ENCODE results near the gene HIVEP3. TPM values are rescaled to one million over a fixed set of nuclear protein-coding genes. Genes with fewer than 3 reads are reported as not detected.

Gene HIVEP3
- total and polyA plus RNA-seq, 4 donors, result 7.0 to 14.7 (median 8.8) TPM

DNA sequence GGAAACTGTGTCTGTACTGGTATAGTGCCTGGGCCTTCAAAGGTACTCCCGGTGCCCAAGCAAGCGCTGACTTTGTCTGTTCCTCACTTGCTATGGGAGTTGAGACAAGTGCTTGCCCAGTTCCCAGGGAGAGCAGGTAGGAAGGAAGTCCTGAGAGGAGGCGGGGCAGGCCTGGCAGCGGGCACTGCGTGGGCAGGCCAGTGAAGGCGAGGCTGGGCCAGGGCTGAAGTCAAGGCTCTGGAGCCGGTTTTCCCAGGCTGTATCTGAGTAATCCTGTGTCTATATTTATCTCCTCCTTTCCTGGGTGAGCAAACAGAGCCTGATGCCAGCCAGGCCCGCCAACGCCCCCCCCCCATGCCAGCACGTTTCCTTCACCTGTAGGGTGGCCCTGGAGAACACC is 418.3 kb downstream of the HIVEP3 start:
- Histone ChIP-seq H3K9ac (ENCODE audit: insufficient read depth in 1 of 2, low read length in 2 of 2) (no peak overlapping the region), H3K27ac (ENCODE audit: low read depth in 1 of 2, low read length in 1 of 2) (peak overlapping the region; percentile 17 to 91), H3K4me3 (no peak overlapping the region), H3K9me3 (ENCODE audit: control insufficient read depth in 4 of 4, insufficient read depth in 3 of 4, low read length in 3 of 4) (no peaks in the 10 kb centered on the region), H3K27me3 (ENCODE audit: control insufficient read depth in 3 of 3, insufficient read depth in 3 of 3, low read length in 2 of 3) (no peaks in the 10 kb centered on the region), H3K4me1 (ENCODE audit: control insufficient read depth in 5 of 5, insufficient read depth in 5 of 5, low read length in 5 of 5) (peaks cover 0 to 48% (median 13%) of the 10 kb centered on the region in 5 donors), H3K36me3 (ENCODE audit: control insufficient read depth in 4 of 4, insufficient read depth in 4 of 4, low read length in 4 of 4) (no peaks in the 10 kb centered on the region)
- 73 to 80% methylated on average over 10 of the region's 10 CpGs for WGBS, 2 donors
- DNase-seq (peak in 1 of 3 donors; percentile 49), ATAC-seq (ENCODE audit: insufficient read depth, low FRiP score) (peak; percentile 68)
- TF ChIP-seq, protein P1, sequence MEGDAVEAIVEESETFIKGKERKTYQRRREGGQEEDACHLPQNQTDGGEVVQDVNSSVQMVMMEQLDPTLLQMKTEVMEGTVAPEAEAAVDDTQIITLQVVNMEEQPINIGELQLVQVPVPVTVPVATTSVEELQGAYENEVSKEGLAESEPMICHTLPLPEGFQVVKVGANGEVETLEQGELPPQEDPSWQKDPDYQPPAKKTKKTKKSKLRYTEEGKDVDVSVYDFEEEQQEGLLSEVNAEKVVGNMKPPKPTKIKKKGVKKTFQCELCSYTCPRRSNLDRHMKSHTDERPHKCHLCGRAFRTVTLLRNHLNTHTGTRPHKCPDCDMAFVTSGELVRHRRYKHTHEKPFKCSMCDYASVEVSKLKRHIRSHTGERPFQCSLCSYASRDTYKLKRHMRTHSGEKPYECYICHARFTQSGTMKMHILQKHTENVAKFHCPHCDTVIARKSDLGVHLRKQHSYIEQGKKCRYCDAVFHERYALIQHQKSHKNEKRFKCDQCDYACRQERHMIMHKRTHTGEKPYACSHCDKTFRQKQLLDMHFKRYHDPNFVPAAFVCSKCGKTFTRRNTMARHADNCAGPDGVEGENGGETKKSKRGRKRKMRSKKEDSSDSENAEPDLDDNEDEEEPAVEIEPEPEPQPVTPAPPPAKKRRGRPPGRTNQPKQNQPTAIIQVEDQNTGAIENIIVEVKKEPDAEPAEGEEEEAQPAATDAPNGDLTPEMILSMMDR (IDR thresholded peaks at IDR 0.05; ENCODE audit: control extremely low read depth, extremely low read depth), result no peak

GRCh38 chr1:41499591-41499990 is 419.1 kb downstream of the HIVEP3 start:
- 70 to 80% methylated on average over 2 of the region's 2 CpGs for WGBS, 2 donors
- Histone ChIP-seq H3K27ac (ENCODE audit: low read depth in 1 of 2, low read length in 1 of 2) (peak overlapping the region; percentile 55 to 82), H3K36me3 (ENCODE audit: control insufficient read depth in 4 of 4, insufficient read depth in 4 of 4, low read length in 4 of 4) (no peaks in the 10 kb centered on the region), H3K4me3 (no peak overlapping the region), H3K27me3 (ENCODE audit: control insufficient read depth in 3 of 3, insufficient read depth in 3 of 3, low read length in 2 of 3) (no peaks in the 10 kb centered on the region), H3K9me3 (ENCODE audit: control insufficient read depth in 4 of 4, insufficient read depth in 3 of 4, low read length in 3 of 4) (no peaks in the 10 kb centered on the region), H3K4me1 (ENCODE audit: control insufficient read depth in 5 of 5, insufficient read depth in 5 of 5, low read length in 5 of 5) (peaks cover 0 to 53% (median 13%) of the 10 kb centered on the region in 5 donors), H3K9ac (ENCODE audit: insufficient read depth in 1 of 2, low read length in 2 of 2) (no peak overlapping the region)
- DNase-seq (no peak), ATAC-seq (ENCODE audit: insufficient read depth, low FRiP score) (no peak)
- TF ChIP-seq, protein P1 (IDR thresholded peaks at IDR 0.05; ENCODE audit: control extremely low read depth, extremely low read depth), result no peak

DNA sequence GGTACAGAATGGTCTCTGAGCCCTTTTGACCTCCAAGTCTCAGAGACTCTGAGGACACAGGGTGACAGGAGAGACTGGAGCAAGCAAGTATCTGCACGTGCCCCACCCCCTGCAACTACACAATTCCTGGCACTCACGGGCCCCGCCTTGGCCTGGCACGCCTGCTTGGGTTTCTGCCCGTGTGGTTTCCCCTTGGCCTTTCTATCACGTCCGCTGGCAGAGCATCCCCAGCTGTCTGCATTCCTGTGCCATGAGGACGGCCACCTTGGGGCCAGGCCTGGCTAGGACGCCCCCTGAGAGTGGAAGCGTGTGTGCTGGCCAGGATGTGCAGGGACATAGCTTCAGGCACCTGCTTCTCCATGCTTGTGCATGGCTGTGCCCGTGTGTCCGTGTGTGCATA is 419.9 kb downstream of the HIVEP3 start:
- H3K4me3 ChIP-seq, result no peak overlapping the region
- H3K9ac ChIP-seq (ENCODE audit: insufficient read depth in 1 of 2, low read length in 2 of 2), result no peak overlapping the region
- no peak for DNase-seq
- peak overlapping the region; percentile 73 to 82 for H3K27ac ChIP-seq (ENCODE audit: low read depth in 1 of 2, low read length in 1 of 2)
- ATAC-seq (ENCODE audit: insufficient read depth, low FRiP score), result no peak
- H3K9me3 ChIP-seq (ENCODE audit: control insufficient read depth in 4 of 4, insufficient read depth in 3 of 4, low read length in 3 of 4), result no peaks in the 10 kb centered on the region
- TF ChIP-seq, protein P1 (IDR thresholded peaks at IDR 0.05; ENCODE audit: control extremely low read depth, extremely low read depth), result no peak
- WGBS, 2 donors, result 41 to 71% methylated on average over 12 of the region's 12 CpGs
- peaks cover 0 to 50% (median 13%) of the 10 kb centered on the region in 5 donors for H3K4me1 ChIP-seq (ENCODE audit: control insufficient read depth in 5 of 5, insufficient read depth in 5 of 5, low read length in 5 of 5)
- H3K27me3 ChIP-seq (ENCODE audit: control insufficient read depth in 3 of 3, insufficient read depth in 3 of 3, low read length in 2 of 3), result no peaks in the 10 kb centered on the region
- H3K36me3 ChIP-seq (ENCODE audit: control insufficient read depth in 4 of 4, insufficient read depth in 4 of 4, low read length in 4 of 4), result no peaks in the 10 kb centered on the region

DNA sequence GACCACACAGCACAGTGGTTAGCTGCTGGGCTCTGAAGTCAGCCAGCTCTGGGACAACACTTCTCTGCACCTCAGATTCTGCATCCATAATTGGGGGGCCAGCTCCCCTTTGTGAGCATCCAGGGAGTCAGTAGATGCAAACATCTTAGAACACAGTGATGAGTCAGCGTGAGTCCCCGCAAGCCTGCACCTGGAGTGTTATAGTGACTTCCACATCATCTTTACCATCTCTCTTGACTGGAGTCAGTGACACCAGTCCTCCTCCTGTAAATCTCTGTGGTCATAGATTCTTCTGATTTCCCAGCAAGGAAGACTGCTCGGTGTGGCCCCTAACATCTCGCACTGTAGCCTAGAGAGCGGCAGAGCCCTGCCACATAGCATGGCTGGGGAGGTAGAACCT is 420.3 kb downstream of the HIVEP3 start:
- WGBS, 2 donors, result 90% methylated on average over 5 of the region's 5 CpGs
- Histone ChIP-seq H3K36me3 (ENCODE audit: control insufficient read depth in 4 of 4, insufficient read depth in 4 of 4, low read length in 4 of 4) (no peaks in the 10 kb centered on the region), H3K27ac (ENCODE audit: low read depth in 1 of 2, low read length in 1 of 2) (peak overlapping the region; percentile 73 to 82), H3K4me3 (no peak overlapping the region), H3K4me1 (ENCODE audit: control insufficient read depth in 5 of 5, insufficient read depth in 5 of 5, low read length in 5 of 5) (peaks cover 0 to 49% (median 13%) of the 10 kb centered on the region in 5 donors), H3K9ac (ENCODE audit: insufficient read depth in 1 of 2, low read length in 2 of 2) (no peak overlapping the region), H3K27me3 (ENCODE audit: control insufficient read depth in 3 of 3, insufficient read depth in 3 of 3, low read length in 2 of 3) (no peaks in the 10 kb centered on the region), H3K9me3 (ENCODE audit: control insufficient read depth in 4 of 4, insufficient read depth in 3 of 4, low read length in 3 of 4) (no peaks in the 10 kb centered on the region)
- TF ChIP-seq, protein P1 (IDR thresholded peaks at IDR 0.05; ENCODE audit: control extremely low read depth, extremely low read depth), result no peak
- no peak for DNase-seq
- no peak for ATAC-seq (ENCODE audit: insufficient read depth, low FRiP score)
